HepG2 (cell line): ENCODE results near the gene TUBB4B. TPM values are rescaled to one million over a fixed set of nuclear protein-coding genes. Genes with fewer than 3 reads are reported as not detected.

ENCODE experiments used
- CSRNP1 ChIP-seq: sonication (generic); formaldehyde crosslinking; IDR thresholded peaks from 2 replicates; pipeline ENCODE4 v1.8.1; 2023; ENCODE audit warnings: mild to moderate bottlenecking, missing genetic modification reagents
- HNRNPL ChIP-seq: fragments of 200-400 bp; formaldehyde crosslinking; IDR thresholded peaks from 2 replicates; pipeline ENCODE4 v1.6.1; 2017; ENCODE audit warnings: mild to moderate bottlenecking, low read depth, low read length
- JUND ChIP-seq: sonication (generic); formaldehyde crosslinking; IDR thresholded peaks from 2 replicates; pipeline ENCODE4 v1.8.0; 2022; ENCODE audit warnings: mild to moderate bottlenecking, missing genetic modification reagents
- ZNF709 ChIP-seq: sonication (generic); formaldehyde crosslinking; IDR thresholded peaks from 2 replicates; pipeline ENCODE4 v1.5.0; 2020; ENCODE audit warnings: mild to moderate bottlenecking, missing genetic modification reagents
- polyA plus RNA-seq, 8 experiments: library from polyadenylated mRNA; depleted of rRNA in 3 of 8; stranded (reverse) in 7 of 8; unstranded in 1 of 8; fragments of >200 nt; fragmentation: Illumina TruSeq in 4 of 8; extraction: Trizol in 4 of 8; gene quantifications; 2 replicates each; pipeline versions ENCODE4 v1.2.1 to v1.2.3, GENCODE V29; 2011 to 2016; ENCODE audit warnings: low read depth in 4 of 8, missing spikeins in 1 of 8, mixed read lengths in 1 of 8; ENCODE audit not compliant: insufficient read depth in 1 of 8
- total RNA-seq, 5 experiments: library from RNA; depleted of rRNA; stranded (reverse); fragments of >200 nt; fragmentation: Illumina TruSeq; extraction: Trizol; gene quantifications; 2 replicates each; pipeline ENCODE4 v1.2.3, GENCODE V29; 2016; ENCODE audit warnings: low read depth in 1 of 5
- TF ChIP-seq, protein P1 (sequence below): sonication (generic); formaldehyde crosslinking; IDR thresholded peaks from 2 replicates; pipeline ENCODE4 v1.5.0; 2020; ENCODE audit warnings: mild to moderate bottlenecking, missing genetic modification reagents, moderate library complexity
- TF ChIP-seq, protein P2 (sequence below): IDR thresholded peaks from 2 replicates; pipeline ENCODE4 v1.6.1; 2016; ENCODE audit warnings: low read depth, borderline replicate concordance
- TF ChIP-seq, protein P3 (sequence below): sonication (generic); formaldehyde crosslinking; IDR thresholded peaks from 2 replicates; pipeline ENCODE4 v1.4.0; 2020; ENCODE audit warnings: mild to moderate bottlenecking, missing genetic modification reagents

Gene TUBB4B
- total and polyA plus RNA-seq, 2 of the 13 experiments (the other 11 are each of a cell fraction or from before 2014, with no cell fraction given), result 182 to 412 TPM

GRCh38 chr9:137199411-137200121, 41.5 kb upstream of the TUBB4B start (continued):
- TF ChIP-seq CSRNP1, result peak; percentile 62; the same call in 1 of the 2 replicates
- TF ChIP-seq, protein P1, sequence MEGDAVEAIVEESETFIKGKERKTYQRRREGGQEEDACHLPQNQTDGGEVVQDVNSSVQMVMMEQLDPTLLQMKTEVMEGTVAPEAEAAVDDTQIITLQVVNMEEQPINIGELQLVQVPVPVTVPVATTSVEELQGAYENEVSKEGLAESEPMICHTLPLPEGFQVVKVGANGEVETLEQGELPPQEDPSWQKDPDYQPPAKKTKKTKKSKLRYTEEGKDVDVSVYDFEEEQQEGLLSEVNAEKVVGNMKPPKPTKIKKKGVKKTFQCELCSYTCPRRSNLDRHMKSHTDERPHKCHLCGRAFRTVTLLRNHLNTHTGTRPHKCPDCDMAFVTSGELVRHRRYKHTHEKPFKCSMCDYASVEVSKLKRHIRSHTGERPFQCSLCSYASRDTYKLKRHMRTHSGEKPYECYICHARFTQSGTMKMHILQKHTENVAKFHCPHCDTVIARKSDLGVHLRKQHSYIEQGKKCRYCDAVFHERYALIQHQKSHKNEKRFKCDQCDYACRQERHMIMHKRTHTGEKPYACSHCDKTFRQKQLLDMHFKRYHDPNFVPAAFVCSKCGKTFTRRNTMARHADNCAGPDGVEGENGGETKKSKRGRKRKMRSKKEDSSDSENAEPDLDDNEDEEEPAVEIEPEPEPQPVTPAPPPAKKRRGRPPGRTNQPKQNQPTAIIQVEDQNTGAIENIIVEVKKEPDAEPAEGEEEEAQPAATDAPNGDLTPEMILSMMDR (CRISPR knock-in tag), result peak; percentile 41
- TF ChIP-seq, protein P2, sequence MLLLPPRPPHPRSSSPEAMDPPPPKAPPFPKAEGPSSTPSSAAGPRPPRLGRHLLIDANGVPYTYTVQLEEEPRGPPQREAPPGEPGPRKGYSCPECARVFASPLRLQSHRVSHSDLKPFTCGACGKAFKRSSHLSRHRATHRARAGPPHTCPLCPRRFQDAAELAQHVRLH (CRISPR knock-in tag), result 0 out of 2 replicates have a peak, but pooled peaks have one; percentile 1
- TF ChIP-seq, protein P3, sequence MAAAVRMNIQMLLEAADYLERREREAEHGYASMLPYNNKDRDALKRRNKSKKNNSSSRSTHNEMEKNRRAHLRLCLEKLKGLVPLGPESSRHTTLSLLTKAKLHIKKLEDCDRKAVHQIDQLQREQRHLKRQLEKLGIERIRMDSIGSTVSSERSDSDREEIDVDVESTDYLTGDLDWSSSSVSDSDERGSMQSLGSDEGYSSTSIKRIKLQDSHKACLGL, result 0 out of 2 replicates have a peak, but pooled peaks have one; percentile 37
- 0 out of 2 replicates have a peak, but pooled peaks have one; percentile 6 for TF ChIP-seq ZNF709 (CRISPR knock-in tag)
- no peak for TF ChIP-seq JUND (CRISPR knock-in tag)
- peak; percentile 25 for TF ChIP-seq HNRNPL
